ENCODE data around the gene JAK2.

JAK2 gene

DNA sequence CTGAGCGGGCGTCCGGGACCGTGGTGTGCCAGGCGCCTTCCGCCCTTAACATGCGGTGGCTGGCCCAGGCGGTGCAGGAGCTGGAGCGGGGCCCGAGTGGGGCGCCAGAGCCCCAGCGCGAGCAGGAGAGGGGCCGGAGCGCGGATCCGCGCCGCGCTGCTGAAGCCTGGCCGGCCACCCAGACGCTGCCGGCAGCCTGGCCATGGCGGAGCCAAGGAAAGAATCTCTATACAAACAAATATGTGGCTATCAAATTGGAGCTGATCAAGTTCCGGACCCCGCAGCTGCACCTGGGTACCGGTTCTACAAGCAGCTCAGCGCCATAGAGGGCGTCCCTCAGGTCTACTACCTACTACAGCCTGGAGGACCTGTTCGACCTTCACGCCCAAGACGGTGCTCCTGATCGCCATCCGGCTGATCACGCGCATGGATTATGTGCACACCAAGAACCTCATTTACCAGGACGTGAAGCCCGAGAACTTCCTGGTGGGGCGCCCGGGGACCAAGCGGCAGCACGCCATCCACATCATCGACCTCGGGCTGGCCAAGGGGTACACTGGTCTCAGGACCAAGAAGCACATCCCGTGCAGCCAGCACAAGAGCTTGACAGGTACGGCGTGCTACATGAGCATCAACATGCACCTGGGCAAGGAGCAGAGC, 55.8 kb downstream of the JAK2 start:
- H3K9me3 ChIP-seq (ENCODE audit: control insufficient read depth, insufficient read depth, low read depth, low read length), result no peaks in the 10 kb centered on the region
- CTCF ChIA-PET, result no interaction called here
- POLR2A ChIA-PET, result no interaction called here

DNA sequence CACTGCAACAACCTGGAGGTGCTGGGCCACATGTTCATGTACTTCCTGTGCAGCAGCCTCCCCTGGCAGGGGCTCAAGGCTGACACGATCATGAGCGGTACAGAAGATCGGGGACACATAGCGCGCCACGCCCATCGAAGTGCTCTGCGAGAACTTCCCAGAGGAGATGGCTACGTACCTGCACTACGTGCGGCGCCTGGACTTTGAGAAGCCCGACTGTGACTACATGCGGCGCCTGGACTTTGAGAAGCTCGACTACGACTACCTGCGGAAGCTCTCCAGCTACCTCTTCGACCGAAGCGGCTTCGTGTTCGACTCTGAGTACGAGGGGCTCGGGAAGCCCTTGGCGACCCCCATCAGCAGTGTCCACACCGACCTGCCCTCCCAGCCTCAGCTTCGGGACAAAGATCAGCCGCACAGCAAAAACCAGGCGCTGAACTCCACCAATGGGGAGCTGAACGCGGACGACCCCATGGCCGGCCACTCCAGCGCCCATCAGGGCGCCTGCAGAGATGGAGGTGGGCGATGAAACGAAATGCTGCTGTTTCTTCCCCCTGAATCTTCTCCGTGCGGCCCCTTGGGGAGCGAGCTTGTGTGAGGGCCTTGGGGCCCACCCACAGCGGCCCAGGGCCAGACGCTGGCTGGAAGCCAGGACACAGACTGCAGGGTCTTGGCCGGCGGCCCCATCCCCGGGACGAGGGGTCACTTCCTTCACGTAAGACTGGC, 56.5 kb downstream of the JAK2 start:
- H3K4me3 ChIP-seq (ENCODE audit: low read depth, low read length), result no peak overlapping the region
- ChIA-PET CTCF (interaction anchor here (0.6 kb wide), 1 partner anchor 340 kb away, joined by 3 read pairs; no protein-coding TSS in a partner anchor), POLR2A (no interaction called here)
- no peak overlapping the region for H3K27ac ChIP-seq (ENCODE audit: extremely low read depth, low read depth, low read length)
- TF ChIP-seq ZBTB7A (tag by site-specific recombination; IDR thresholded peaks at IDR 0.05; ENCODE audit: low read depth), result no peak
- H3K4me1 ChIP-seq (ENCODE audit: control insufficient read depth, insufficient read depth, low read length), result no peaks in the 10 kb centered on the region
- peaks cover 0 to 5% of the 10 kb centered on the region in 2 experiments; a peak in 1 of 3 replicates for H3K36me3 ChIP-seq (ENCODE audit: control insufficient read depth in 2 of 2, insufficient read depth in 1 of 2, low read length in 2 of 2)
- H3K9me3 ChIP-seq (ENCODE audit: control insufficient read depth, insufficient read depth, low read depth, low read length), result no peaks in the 10 kb centered on the region

More for the DNA sequence above, 55.8 kb downstream of the JAK2 start:
- TF ChIP-seq ZNF37A (tag by site-specific recombination; IDR thresholded peaks at IDR 0.05) (no peak), ZNF530 (tag by site-specific recombination; IDR thresholded peaks at IDR 0.05; ENCODE audit: low read depth) (no peak), ZNF292 (tag by site-specific recombination; IDR thresholded peaks at IDR 0.05; ENCODE audit: borderline replicate concordance, low read depth) (no peak), ZNF311 (tag by site-specific recombination; IDR thresholded peaks at IDR 0.05; ENCODE audit: borderline replicate concordance) (no peak), ZNF133 (tag by site-specific recombination; IDR thresholded peaks at IDR 0.05) (no peak), ZBTB21 (tag by site-specific recombination; IDR thresholded peaks at IDR 0.05) (no peak), ZNF48 (tag by site-specific recombination; IDR thresholded peaks at IDR 0.05) (no peak), KLF16 (tag by site-specific recombination; IDR thresholded peaks at IDR 0.05) (no peak), ZNF138 (tag by site-specific recombination; IDR thresholded peaks at IDR 0.05; ENCODE audit: borderline replicate concordance) (no peak)
- TF ChIP-seq, protein P1, sequence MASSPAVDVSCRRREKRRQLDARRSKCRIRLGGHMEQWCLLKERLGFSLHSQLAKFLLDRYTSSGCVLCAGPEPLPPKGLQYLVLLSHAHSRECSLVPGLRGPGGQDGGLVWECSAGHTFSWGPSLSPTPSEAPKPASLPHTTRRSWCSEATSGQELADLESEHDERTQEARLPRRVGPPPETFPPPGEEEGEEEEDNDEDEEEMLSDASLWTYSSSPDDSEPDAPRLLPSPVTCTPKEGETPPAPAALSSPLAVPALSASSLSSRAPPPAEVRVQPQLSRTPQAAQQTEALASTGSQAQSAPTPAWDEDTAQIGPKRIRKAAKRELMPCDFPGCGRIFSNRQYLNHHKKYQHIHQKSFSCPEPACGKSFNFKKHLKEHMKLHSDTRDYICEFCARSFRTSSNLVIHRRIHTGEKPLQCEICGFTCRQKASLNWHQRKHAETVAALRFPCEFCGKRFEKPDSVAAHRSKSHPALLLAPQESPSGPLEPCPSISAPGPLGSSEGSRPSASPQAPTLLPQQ (tag by site-specific recombination; IDR thresholded peaks at IDR 0.05), result no peak
- peaks cover 0 to 5% of the 10 kb centered on the region in 2 experiments; a peak in 1 of 3 replicates for H3K36me3 ChIP-seq (ENCODE audit: control insufficient read depth in 2 of 2, insufficient read depth in 1 of 2, low read length in 2 of 2)
- no peak overlapping the region for H3K27ac ChIP-seq (ENCODE audit: extremely low read depth, low read depth, low read length)
- H3K4me3 ChIP-seq (ENCODE audit: low read depth, low read length), result no peak overlapping the region
- no peaks in the 10 kb centered on the region for H3K4me1 ChIP-seq (ENCODE audit: control insufficient read depth, insufficient read depth, low read length)

DNA sequence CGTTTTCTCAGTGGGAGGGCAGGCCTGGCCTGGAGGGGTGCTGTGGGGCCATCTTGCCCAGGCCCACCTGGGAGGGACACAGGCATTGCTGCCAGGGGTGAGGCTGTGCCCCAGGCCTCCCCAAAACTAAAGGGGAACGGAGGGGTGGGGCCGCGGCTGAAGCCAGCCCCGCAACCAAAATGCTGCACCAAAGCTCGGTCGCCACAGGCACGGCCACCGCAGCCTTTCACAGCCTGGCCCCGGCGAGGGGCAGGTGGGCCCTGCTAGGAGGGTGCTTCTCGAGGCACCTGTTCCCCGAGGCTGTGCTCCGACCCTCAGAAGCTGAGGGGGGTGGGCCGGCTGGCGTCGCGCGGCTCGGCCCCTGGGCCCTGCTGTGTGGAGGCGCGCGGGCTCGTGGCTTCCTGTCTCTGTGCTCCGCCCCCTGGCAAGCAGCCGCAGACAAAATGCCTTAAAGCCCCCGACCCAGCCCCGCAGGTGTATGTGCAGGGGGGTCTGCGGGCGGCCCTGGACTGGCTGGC, 57.6 kb downstream of the JAK2 start:
- Histone ChIP-seq H3K36me3 (ENCODE audit: control insufficient read depth in 2 of 2, insufficient read depth in 1 of 2, low read length in 2 of 2) (peaks cover 0 to 5% of the 10 kb centered on the region in 2 experiments; a peak in 1 of 3 replicates), H3K9me3 (ENCODE audit: control insufficient read depth, insufficient read depth, low read depth, low read length) (no peaks in the 10 kb centered on the region), H3K4me1 (ENCODE audit: control insufficient read depth, insufficient read depth, low read length) (no peaks in the 10 kb centered on the region), H3K4me3 (ENCODE audit: low read depth, low read length) (no peak overlapping the region), H3K27ac (ENCODE audit: extremely low read depth, low read depth, low read length) (no peak overlapping the region)
- ChIA-PET CTCF (no interaction called here), POLR2A (no interaction called here)
- TF ChIP-seq SP2 (tag by site-specific recombination; IDR thresholded peaks at IDR 0.05) (no peak), ZNF785 (tag by site-specific recombination; IDR thresholded peaks at IDR 0.05) (no peak), ZNF791 (tag by site-specific recombination; IDR thresholded peaks at IDR 0.05) (no peak)
- TF ChIP-seq, protein P2, sequence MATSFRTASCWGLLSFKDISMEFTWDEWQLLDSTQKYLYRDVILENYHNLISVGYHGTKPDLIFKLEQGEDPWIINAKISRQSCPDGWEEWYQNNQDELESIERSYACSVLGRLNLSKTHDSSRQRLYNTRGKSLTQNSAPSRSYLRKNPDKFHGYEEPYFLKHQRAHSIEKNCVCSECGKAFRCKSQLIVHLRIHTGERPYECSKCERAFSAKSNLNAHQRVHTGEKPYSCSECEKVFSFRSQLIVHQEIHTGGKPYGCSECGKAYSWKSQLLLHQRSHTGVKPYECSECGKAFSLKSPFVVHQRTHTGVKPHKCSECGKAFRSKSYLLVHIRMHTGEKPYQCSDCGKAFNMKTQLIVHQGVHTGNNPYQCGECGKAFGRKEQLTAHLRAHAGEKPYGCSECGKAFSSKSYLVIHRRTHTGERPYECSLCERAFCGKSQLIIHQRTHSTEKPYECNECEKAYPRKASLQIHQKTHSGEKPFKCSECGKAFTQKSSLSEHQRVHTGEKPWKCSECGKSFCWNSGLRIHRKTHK (tag by site-specific recombination; IDR thresholded peaks at IDR 0.05), result no peak
